Spleen (tissue), 11 donors: Measurements from ENCODE around the gene OR4K14. TPM values are rescaled to one million over a fixed set of nuclear protein-coding genes. Genes with fewer than 3 reads are reported as not detected.

Experiments
- DNase-seq: peaks from one replicate; pipeline ENCODE4 v3.0.0-alpha.2; 2020
- H3K27ac ChIP-seq, 8 donors: fragments of 200-600 bp; sonication (generic) in 7 of 8; 1 replicate in 4 of 8; 2 replicates in 4 of 8; pipeline versions ENCODE4 v1.5.0 to v1.8.0; 2016 to 2021; ENCODE audit warnings: inconsistent platforms in 4 of 8, mild to moderate bottlenecking in 4 of 8, moderate library complexity in 1 of 8
- H3K27me3 ChIP-seq, 7 donors: fragments of 200-600 bp; sonication (generic) in 6 of 7; replicated peaks in 1 of 7; 1 replicate in 4 of 7; 2 replicates in 3 of 7; pipeline versions ENCODE4 v1.5.0 to v1.8.0; 2016 to 2021; ENCODE audit warnings: inconsistent platforms in 3 of 7, mild to moderate bottlenecking in 1 of 7
- H3K36me3 ChIP-seq, 6 donors: fragments of 200-600 bp; sonication (generic) in 5 of 6; 1 replicate in 4 of 6; 2 replicates in 2 of 6; pipeline versions ENCODE4 v1.5.0 to v1.8.0; 2016 to 2021; ENCODE audit warnings: inconsistent platforms in 2 of 6
- H3K4me1 ChIP-seq, 6 donors: fragments of 200-600 bp; sonication (generic) in 5 of 6; 1 replicate in 3 of 6; 2 replicates in 3 of 6; pipeline versions ENCODE4 v1.5.0 to v1.8.0; 2016 to 2021; ENCODE audit warnings: inconsistent platforms in 3 of 6
- H3K4me3 ChIP-seq, 8 donors: fragments of 200-600 bp; sonication (generic) in 7 of 8; 1 replicate in 4 of 8; 2 replicates in 4 of 8; pipeline versions ENCODE4 v1.5.0 to v1.8.0; 2016 to 2021; ENCODE audit warnings: inconsistent platforms in 4 of 8, mild to moderate bottlenecking in 4 of 8, moderate library complexity in 2 of 8
- H3K9me3 ChIP-seq, 8 donors: fragments of 200-600 bp; sonication (generic) in 7 of 8; 1 replicate in 4 of 8; 2 replicates in 4 of 8; pipeline versions ENCODE4 v1.5.0 to v1.8.0; 2016 to 2021; ENCODE audit warnings: inconsistent platforms in 4 of 8
- POLR2A ChIP-seq, 3 donors: fragments of 450-650 bp; IDR thresholded peaks; one replicate each; pipeline ENCODE4 v1.5.1; 2017; ENCODE audit warnings: antibody characterized with exemption in 3 of 3, mild to moderate bottlenecking in 1 of 3
- POLR2AphosphoS5 ChIP-seq, 3 donors: sonication (generic); formaldehyde crosslinking; IDR thresholded peaks; one replicate each; pipeline ENCODE4 v1.5.1; 2017; ENCODE audit warnings: antibody characterized with exemption in 3 of 3
- WGBS, 5 donors: extraction: QIAGEN DNeasy Blood & Tissue Kit in 3 of 5; methylation state at CpG; one replicate each; pipeline versions ENCODE4 v1.1.5 to v1.1.7; 2013 to 2018; 5-methylcytosine and 5-hydroxymethylcytosine counted together
- intact Hi-C: fragments of 100-400 bp; cut with DNase I; formaldehyde crosslinking; loops from one replicate; pipeline ENCODE4 v1.15.0; 2023; ENCODE audit warnings: low total_unique reads
- polyA plus RNA-seq, 3 donors: library from polyadenylated mRNA; stranded (reverse); fragments of 200-250 nt; gene quantifications; one replicate each; pipeline ENCODE4 v1.2.1, GENCODE V29; 2013
- total RNA-seq, 7 donors: library from RNA; depleted of rRNA in 3 of 7; stranded (reverse); fragments of >200 nt in 3 of 7; fragmentation: NEBNext Ultra II Directional in 4 of 7; extraction: Animal tissue kit (Norgen Biotek cat#: 25700) in 4 of 7; gene quantifications; one replicate each; pipeline versions ENCODE4 v1.1.0 to v1.2.1, GENCODE V29; 2016 to 2021
- TF ChIP-seq, protein P1 (sequence below), 11 experiments: fragments of 200-600 bp in 7 of 11; fragments of 450-650 bp in 4 of 11; sonication (generic) in 4 of 11; IDR thresholded peaks in 8 of 11; conservative IDR thresholded peaks in 3 of 11; 1 replicate in 7 of 11; 2 replicates in 4 of 11; pipeline versions ENCODE4 v1.4.0 to v1.8.0; 2016 to 2021; ENCODE audit warnings: antibody characterized with exemption in 11 of 11, inconsistent platforms in 4 of 11, mild to moderate bottlenecking in 1 of 11
- donor health status: healthy with polysubstance abuse.
- donor health status: DM: no; HTN: no; CAD: no; lungs with moderate emphysema.
- donor health status: DM: no; HTN: no; CAD: no.
- donor health status: Bipolar disorder and iron deficiency.
- donor health status: healthy.
- donor health status: DM: no; HTN: no; CAD: no.
- donor health status: DM: yes; HTN: yes; CAD: no.

The OR4K14 gene
- total and polyA plus RNA-seq, 10 donors, result not detected

DNA sequence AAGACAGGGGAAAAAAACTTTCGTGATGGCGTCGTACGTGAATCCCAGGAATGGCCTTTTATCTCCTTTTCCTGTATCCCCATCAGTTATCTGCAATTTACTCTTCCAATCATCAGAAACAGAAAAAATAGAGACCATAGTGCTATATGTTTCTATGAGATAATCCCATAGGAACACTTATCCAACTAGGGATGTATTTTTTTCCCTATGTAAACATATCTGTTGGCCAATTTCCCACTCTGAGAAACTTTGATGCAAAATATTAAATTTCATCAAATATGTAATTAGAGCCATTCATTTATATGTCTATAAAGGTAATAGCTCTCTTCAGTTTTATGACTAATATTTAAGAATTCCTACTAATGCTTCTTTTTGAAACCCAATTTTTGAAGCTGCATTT lies 16.8 kb upstream of the OR4K14 start, which contains the start of gene OR4K13:
Gene OR4K13 (minus strand): TSS at position 101 of the 400 bp plus-strand sequence. CDS start 1,280 bp downstream, outside the sequence.
- TF ChIP-seq POLR2AphosphoS5 (IDR thresholded peaks at IDR 0.05), result no peak
- TF ChIP-seq, protein P1, sequence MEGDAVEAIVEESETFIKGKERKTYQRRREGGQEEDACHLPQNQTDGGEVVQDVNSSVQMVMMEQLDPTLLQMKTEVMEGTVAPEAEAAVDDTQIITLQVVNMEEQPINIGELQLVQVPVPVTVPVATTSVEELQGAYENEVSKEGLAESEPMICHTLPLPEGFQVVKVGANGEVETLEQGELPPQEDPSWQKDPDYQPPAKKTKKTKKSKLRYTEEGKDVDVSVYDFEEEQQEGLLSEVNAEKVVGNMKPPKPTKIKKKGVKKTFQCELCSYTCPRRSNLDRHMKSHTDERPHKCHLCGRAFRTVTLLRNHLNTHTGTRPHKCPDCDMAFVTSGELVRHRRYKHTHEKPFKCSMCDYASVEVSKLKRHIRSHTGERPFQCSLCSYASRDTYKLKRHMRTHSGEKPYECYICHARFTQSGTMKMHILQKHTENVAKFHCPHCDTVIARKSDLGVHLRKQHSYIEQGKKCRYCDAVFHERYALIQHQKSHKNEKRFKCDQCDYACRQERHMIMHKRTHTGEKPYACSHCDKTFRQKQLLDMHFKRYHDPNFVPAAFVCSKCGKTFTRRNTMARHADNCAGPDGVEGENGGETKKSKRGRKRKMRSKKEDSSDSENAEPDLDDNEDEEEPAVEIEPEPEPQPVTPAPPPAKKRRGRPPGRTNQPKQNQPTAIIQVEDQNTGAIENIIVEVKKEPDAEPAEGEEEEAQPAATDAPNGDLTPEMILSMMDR (IDR thresholded peaks at IDR 0.05 in 8 of 11, conservative IDR thresholded peaks at IDR 0.05 in 3 of 11), result no peak
- TF ChIP-seq POLR2A (IDR thresholded peaks at IDR 0.05), result no peak
- intact Hi-C loops, result no loop called here
- Histone ChIP-seq H3K4me3 (no peak within 1 kb of the TSS), H3K27me3 (no peaks in the 10 kb centered on the region), H3K27ac (no peak within 1 kb of the TSS), H3K4me1 (no peaks in the 10 kb centered on the region), H3K36me3 (no peaks in the 10 kb centered on the region), H3K9me3 (no peaks in the 10 kb centered on the region)
- DNase-seq, result no peak
- WGBS, 5 donors, result 91 to 95% (median 92%) methylated on average over 4 of the region's 4 CpGs

DNA sequence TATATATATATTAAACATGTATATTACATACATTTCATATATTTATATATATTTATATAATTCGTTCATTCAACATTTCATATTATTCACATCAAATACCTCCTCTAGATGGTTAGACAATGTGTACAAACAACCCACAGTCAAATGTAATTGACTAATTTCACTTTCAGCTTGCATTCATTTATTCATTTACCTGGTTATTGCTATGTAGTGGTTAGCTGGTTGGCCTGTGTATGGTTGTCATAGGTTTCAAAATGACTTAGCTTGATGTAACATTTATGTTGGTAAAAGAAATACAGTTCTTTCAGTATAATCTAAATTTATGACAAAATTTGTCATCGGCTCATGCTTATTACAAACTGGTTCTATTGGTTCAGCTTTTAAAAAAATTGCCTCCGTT lies 16.3 kb upstream of the OR4K14 start:
- intact Hi-C loops, result no loop called here

DNA sequence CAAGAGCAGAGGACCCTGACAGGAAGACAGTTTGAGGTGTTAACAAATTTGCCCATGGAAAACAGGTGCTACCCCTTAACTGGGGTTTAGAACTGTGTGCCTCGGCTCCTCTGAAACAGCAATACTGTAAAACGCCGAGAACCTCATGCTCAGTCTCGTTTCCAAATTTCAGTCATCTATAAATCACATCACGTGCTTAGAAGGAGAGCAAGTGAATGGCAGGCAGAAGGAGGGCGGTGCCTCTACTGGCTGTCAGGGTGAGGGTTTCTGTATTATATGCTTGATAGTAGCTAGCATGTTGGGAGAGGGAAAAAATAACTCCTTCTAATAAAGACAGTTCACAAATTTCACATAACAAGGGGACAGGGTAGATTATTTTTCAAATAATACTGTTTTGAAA lies 12.0 kb upstream of the OR4K14 start:
- no peak for DNase-seq
- WGBS, 5 donors, result 70 to 82% (median 76%) methylated on average over 6 of the region's 6 CpGs
- no peak for TF ChIP-seq POLR2A (IDR thresholded peaks at IDR 0.05)
- no peak for TF ChIP-seq POLR2AphosphoS5 (IDR thresholded peaks at IDR 0.05)
- TF ChIP-seq, protein P1 (IDR thresholded peaks at IDR 0.05 in 8 of 11, conservative IDR thresholded peaks at IDR 0.05 in 3 of 11), result no peak
- H3K4me1 ChIP-seq, result no peaks in the 10 kb centered on the region
- H3K27me3 ChIP-seq, result no peaks in the 10 kb centered on the region
- intact Hi-C loops, result no loop called here
- no peaks in the 10 kb centered on the region for H3K9me3 ChIP-seq
- no peak overlapping the region for H3K4me3 ChIP-seq
- no peaks in the 10 kb centered on the region for H3K36me3 ChIP-seq
- H3K27ac ChIP-seq, result no peak overlapping the region

More for the DNA sequence above, 16.3 kb upstream of the OR4K14 start:
- TF ChIP-seq POLR2A (IDR thresholded peaks at IDR 0.05), result no peak
- TF ChIP-seq, protein P1 (IDR thresholded peaks at IDR 0.05 in 8 of 11, conservative IDR thresholded peaks at IDR 0.05 in 3 of 11), result no peak
- TF ChIP-seq POLR2AphosphoS5 (IDR thresholded peaks at IDR 0.05), result no peak
- no peaks in the 10 kb centered on the region for H3K4me1 ChIP-seq
- H3K27me3 ChIP-seq, result no peaks in the 10 kb centered on the region
- no peak overlapping the region for H3K27ac ChIP-seq
- H3K36me3 ChIP-seq, result no peaks in the 10 kb centered on the region
- no peaks in the 10 kb centered on the region for H3K9me3 ChIP-seq
- DNase-seq, result no peak
- H3K4me3 ChIP-seq, result no peak overlapping the region
- 68 to 77% (median 69%) methylated on average over 3 of the region's 3 CpGs for WGBS, 5 donors

DNA sequence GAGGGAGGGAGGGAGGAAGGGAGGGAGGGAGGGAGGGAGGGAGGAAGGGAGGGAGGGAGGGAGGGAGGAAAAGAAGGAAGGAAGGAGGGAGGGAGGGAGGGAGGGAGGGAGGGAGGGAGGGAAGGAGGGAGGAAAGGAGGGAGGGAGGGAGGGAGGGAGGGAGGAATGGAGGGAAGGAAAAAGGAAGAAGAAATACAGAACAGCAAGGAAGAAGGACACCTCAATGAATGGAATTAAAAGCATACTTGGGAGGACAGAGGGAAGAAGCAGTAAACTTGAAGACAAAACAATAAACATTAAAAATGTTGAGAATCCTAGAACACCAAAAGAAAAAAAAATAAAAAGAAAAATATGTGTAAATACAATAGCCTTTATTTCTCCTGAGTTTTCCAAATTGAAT lies 11.0 kb downstream of the OR4K14 start:
- no peak overlapping the region for H3K4me3 ChIP-seq
- TF ChIP-seq, protein P1 (IDR thresholded peaks at IDR 0.05 in 8 of 11, conservative IDR thresholded peaks at IDR 0.05 in 3 of 11), result no peak
- TF ChIP-seq POLR2A (IDR thresholded peaks at IDR 0.05) (no peak), POLR2AphosphoS5 (IDR thresholded peaks at IDR 0.05) (no peak)
- DNase-seq, result no peak
- intact Hi-C loops, result no loop called here
- no peaks in the 10 kb centered on the region for H3K4me1 ChIP-seq
- H3K27me3 ChIP-seq, result no peaks in the 10 kb centered on the region
- no peaks in the 10 kb centered on the region for H3K36me3 ChIP-seq
- H3K9me3 ChIP-seq, result peaks cover 0 to 23% (median 0%) of the 10 kb centered on the region in 8 donors
- H3K27ac ChIP-seq, result no peak overlapping the region
